Liver (tissue), 3 donors: ENCODE results near the gene AMPD1.

Source experiments
- FOXA1 ChIP-seq: IDR thresholded peaks from 2 replicates; pipeline ENCODE4 v1.6.1; 2016; ENCODE audit warnings: antibody characterized with exemption
- GABPA ChIP-seq, 2 donors: IDR thresholded peaks in 1 of 2; conservative IDR thresholded peaks in 1 of 2; 2 replicates each; pipeline ENCODE4 v1.6.1; 2016; ENCODE audit warnings: antibody characterized with exemption in 2 of 2, mild to moderate bottlenecking in 1 of 2, moderate library complexity in 1 of 2
- HNF4A ChIP-seq, 2 donors: conservative IDR thresholded peaks; 2 replicates each; pipeline ENCODE4 v1.6.1; 2016; ENCODE audit warnings: antibody characterized with exemption in 2 of 2, mild to moderate bottlenecking in 2 of 2
- RAD21 ChIP-seq, 2 donors: IDR thresholded peaks; 2 replicates each; pipeline ENCODE4 v1.6.1; 2016; ENCODE audit warnings: antibody characterized with exemption in 2 of 2, mild to moderate bottlenecking in 2 of 2
- TAF1 ChIP-seq: conservative IDR thresholded peaks from 2 replicates; pipeline ENCODE4 v1.6.1; 2016; ENCODE audit warnings: antibody characterized with exemption, mild to moderate bottlenecking
- YY1 ChIP-seq: IDR thresholded peaks from 2 replicates; pipeline ENCODE4 v1.6.1; 2016; ENCODE audit warnings: antibody characterized with exemption, mild to moderate bottlenecking
- TF ChIP-seq, protein P1 (sequence below): IDR thresholded peaks from 2 replicates; pipeline ENCODE4 v1.6.1; 2016; ENCODE audit warnings: antibody characterized with exemption, mild to moderate bottlenecking
- TF ChIP-seq, protein P2 (sequence below): IDR thresholded peaks from 2 replicates; pipeline ENCODE4 v1.6.1; 2016; ENCODE audit warnings: antibody characterized with exemption
- TF ChIP-seq, protein P3 (sequence below): fragments of 150-350 bp; IDR thresholded peaks from 2 replicates; pipeline ENCODE4 v1.5.1; 2017; ENCODE audit warnings: improper control_type of control experiment, low read depth, low read length; ENCODE audit not compliant: missing input control
- TF ChIP-seq, protein P4 (sequence below): IDR thresholded peaks from 2 replicates; pipeline ENCODE4 v1.6.1; 2016; ENCODE audit warnings: antibody characterized with exemption
- TF ChIP-seq, protein P5 (sequence below): IDR thresholded peaks from 2 replicates; pipeline ENCODE4 v1.6.1; 2016; ENCODE audit warnings: antibody characterized with exemption
- donor health status: healthy.
- donor health status: healthy.

DNA sequence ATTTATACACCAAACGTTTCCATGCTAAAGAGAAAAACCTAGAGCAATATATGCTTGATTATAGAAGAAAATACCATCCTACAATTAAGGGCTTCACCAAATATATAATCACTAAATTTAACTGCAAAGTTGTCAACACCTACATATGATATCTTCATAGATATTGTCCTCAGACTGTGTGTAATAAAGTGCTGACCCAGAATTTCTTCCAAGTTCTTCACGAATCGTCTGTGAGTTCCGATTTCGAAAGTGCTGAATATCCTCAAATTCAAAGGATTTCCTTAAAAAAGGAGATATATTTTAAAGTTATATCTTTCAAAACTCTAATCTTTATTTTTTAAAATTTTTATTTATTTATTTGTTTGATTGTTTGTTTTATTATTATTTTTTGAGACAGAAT, 72.0 kb downstream of the AMPD1 start:
- TF ChIP-seq, protein P1, sequence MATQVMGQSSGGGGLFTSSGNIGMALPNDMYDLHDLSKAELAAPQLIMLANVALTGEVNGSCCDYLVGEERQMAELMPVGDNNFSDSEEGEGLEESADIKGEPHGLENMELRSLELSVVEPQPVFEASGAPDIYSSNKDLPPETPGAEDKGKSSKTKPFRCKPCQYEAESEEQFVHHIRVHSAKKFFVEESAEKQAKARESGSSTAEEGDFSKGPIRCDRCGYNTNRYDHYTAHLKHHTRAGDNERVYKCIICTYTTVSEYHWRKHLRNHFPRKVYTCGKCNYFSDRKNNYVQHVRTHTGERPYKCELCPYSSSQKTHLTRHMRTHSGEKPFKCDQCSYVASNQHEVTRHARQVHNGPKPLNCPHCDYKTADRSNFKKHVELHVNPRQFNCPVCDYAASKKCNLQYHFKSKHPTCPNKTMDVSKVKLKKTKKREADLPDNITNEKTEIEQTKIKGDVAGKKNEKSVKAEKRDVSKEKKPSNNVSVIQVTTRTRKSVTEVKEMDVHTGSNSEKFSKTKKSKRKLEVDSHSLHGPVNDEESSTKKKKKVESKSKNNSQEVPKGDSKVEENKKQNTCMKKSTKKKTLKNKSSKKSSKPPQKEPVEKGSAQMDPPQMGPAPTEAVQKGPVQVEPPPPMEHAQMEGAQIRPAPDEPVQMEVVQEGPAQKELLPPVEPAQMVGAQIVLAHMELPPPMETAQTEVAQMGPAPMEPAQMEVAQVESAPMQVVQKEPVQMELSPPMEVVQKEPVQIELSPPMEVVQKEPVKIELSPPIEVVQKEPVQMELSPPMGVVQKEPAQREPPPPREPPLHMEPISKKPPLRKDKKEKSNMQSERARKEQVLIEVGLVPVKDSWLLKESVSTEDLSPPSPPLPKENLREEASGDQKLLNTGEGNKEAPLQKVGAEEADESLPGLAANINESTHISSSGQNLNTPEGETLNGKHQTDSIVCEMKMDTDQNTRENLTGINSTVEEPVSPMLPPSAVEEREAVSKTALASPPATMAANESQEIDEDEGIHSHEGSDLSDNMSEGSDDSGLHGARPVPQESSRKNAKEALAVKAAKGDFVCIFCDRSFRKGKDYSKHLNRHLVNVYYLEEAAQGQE: no peak
- TF ChIP-seq TAF1 (no peak), HNF4A (conservative IDR thresholded peaks at IDR 0.05) (no peak), YY1 (no peak), RAD21 (IDR thresholded peaks at IDR 0.05) (no peak), FOXA1 (no peak), GABPA (IDR thresholded peaks at IDR 0.05 in 1 of 2, conservative IDR thresholded peaks at IDR 0.05 in 1 of 2) (no peak)
- TF ChIP-seq, protein P2, sequence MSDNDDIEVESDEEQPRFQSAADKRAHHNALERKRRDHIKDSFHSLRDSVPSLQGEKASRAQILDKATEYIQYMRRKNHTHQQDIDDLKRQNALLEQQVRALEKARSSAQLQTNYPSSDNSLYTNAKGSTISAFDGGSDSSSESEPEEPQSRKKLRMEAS: no peak
- TF ChIP-seq, protein P3, sequence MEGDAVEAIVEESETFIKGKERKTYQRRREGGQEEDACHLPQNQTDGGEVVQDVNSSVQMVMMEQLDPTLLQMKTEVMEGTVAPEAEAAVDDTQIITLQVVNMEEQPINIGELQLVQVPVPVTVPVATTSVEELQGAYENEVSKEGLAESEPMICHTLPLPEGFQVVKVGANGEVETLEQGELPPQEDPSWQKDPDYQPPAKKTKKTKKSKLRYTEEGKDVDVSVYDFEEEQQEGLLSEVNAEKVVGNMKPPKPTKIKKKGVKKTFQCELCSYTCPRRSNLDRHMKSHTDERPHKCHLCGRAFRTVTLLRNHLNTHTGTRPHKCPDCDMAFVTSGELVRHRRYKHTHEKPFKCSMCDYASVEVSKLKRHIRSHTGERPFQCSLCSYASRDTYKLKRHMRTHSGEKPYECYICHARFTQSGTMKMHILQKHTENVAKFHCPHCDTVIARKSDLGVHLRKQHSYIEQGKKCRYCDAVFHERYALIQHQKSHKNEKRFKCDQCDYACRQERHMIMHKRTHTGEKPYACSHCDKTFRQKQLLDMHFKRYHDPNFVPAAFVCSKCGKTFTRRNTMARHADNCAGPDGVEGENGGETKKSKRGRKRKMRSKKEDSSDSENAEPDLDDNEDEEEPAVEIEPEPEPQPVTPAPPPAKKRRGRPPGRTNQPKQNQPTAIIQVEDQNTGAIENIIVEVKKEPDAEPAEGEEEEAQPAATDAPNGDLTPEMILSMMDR: no peak
- TF ChIP-seq, protein P4, sequence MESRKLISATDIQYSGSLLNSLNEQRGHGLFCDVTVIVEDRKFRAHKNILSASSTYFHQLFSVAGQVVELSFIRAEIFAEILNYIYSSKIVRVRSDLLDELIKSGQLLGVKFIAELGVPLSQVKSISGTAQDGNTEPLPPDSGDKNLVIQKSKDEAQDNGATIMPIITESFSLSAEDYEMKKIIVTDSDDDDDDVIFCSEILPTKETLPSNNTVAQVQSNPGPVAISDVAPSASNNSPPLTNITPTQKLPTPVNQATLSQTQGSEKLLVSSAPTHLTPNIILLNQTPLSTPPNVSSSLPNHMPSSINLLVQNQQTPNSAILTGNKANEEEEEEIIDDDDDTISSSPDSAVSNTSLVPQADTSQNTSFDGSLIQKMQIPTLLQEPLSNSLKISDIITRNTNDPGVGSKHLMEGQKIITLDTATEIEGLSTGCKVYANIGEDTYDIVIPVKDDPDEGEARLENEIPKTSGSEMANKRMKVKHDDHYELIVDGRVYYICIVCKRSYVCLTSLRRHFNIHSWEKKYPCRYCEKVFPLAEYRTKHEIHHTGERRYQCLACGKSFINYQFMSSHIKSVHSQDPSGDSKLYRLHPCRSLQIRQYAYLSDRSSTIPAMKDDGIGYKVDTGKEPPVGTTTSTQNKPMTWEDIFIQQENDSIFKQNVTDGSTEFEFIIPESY: no peak
- TF ChIP-seq, protein P5, sequence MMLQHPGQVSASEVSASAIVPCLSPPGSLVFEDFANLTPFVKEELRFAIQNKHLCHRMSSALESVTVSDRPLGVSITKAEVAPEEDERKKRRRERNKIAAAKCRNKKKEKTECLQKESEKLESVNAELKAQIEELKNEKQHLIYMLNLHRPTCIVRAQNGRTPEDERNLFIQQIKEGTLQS: no peak
